Gastrocnemius medialis (tissue), 4 donors: ENCODE results near the gene SCTR.

Source experiments
- POLR2A ChIP-seq, 2 donors: fragments of 450-650 bp; IDR thresholded peaks; one replicate each; pipeline ENCODE4 v1.6.1; 2017; ENCODE audit warnings: antibody characterized with exemption in 2 of 2, mild to moderate bottlenecking in 2 of 2, moderate library complexity in 2 of 2
- TF ChIP-seq, protein P1 (sequence below), 5 experiments: fragments of 450-650 bp in 3 of 5; fragments of 200-600 bp in 2 of 5; sonication (generic) in 2 of 5; IDR thresholded peaks in 4 of 5; conservative IDR thresholded peaks in 1 of 5; 1 replicate in 4 of 5; 2 replicates in 1 of 5; pipeline ENCODE4 v1.5.1; 2016 to 2019; ENCODE audit warnings: antibody characterized with exemption in 5 of 5, mild to moderate bottlenecking in 3 of 5, moderate library complexity in 3 of 5

DNA sequence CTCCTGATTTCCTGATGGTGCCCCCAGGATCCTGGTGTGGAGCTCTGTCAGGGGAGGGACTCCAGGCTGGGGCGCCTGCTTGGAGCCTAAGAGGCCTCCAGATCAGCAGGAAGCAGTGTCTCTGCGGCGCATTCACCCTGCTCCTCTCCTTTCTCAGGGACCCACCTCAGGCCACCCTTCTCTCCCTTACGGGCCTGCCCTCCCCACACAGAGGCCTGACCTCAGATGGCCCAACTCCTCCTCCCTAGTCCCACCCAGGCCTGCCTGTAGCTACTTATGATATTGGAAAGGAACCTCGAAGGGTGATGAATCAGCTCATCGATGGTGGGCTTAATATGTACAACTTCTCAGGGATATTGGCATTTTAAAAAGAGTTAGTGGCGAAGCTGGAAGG, 82.1 kb downstream of the SCTR start:
- TF ChIP-seq, protein P1, sequence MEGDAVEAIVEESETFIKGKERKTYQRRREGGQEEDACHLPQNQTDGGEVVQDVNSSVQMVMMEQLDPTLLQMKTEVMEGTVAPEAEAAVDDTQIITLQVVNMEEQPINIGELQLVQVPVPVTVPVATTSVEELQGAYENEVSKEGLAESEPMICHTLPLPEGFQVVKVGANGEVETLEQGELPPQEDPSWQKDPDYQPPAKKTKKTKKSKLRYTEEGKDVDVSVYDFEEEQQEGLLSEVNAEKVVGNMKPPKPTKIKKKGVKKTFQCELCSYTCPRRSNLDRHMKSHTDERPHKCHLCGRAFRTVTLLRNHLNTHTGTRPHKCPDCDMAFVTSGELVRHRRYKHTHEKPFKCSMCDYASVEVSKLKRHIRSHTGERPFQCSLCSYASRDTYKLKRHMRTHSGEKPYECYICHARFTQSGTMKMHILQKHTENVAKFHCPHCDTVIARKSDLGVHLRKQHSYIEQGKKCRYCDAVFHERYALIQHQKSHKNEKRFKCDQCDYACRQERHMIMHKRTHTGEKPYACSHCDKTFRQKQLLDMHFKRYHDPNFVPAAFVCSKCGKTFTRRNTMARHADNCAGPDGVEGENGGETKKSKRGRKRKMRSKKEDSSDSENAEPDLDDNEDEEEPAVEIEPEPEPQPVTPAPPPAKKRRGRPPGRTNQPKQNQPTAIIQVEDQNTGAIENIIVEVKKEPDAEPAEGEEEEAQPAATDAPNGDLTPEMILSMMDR (IDR thresholded peaks at IDR 0.05 in 4 of 5, conservative IDR thresholded peaks at IDR 0.05 in 1 of 5), result no peak
- no peak for TF ChIP-seq POLR2A (IDR thresholded peaks at IDR 0.05)
